ENCODE measurements around the gene FAM161B. TPM values are rescaled to one million over a fixed set of nuclear protein-coding genes. Genes with fewer than 3 reads are reported as not detected.

The FAM161B gene
- total and polyA plus RNA-seq, 2 of the 13 experiments (the other 11 are each of a cell fraction or from before 2014, with no cell fraction given): 1.6 to 2.0 TPM

DNA sequence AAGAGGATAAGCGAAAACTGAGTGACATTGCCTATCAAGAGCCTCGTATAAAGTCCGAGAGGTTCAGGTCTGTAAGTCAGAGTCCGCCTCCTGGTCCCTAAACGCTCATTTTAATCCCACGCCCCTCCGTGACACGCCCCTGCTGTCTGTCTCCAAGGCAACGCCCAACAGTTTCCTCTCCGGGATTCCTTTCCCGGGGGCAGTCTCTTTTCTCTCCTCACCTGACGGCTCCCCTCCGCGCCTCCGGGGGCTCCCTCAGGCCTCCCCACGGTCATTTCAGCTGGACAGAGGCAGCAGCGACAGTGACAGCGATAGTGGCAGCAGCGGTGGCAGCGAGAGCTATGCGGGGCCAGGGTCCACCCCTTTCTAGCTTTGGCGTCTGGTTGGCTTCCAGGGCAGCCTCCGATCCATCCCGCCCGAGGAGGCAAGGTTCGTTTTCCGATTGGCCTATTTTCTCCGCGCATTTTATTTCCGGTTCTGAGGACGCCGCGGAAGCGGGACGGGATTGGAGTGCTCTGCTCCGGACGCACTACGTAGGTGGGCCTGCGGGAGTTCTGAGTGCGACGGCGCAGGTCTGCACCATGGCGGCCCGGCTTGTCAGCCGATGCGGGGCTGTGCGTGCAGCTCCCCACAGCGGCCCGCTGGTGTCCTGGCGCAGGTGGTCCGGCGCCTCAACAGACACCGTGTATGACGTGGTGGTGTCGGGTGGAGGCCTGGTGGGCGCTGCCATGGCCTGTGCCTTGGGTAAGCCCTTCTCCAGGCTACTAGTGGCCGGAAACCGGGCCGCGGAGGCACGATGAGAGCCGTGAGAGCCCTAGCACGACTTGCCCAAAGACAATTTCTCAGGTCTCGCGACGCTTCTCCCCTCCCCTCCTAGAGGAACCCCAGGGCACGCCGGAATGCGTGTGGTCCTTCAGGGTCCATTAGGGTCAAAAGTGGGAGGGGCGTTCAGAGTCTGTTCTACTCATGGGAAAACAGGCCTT, at the start of gene FAM161B, which contains the start of gene COQ6 (continued):
- 0 out of 2 replicates have a peak, but pooled peaks have one; percentile 21 for TF ChIP-seq ZNF615 (CRISPR knock-in tag; IDR thresholded peaks at IDR 0.05; ENCODE audit: borderline replicate concordance)
- no peak for TF ChIP-seq POLR2AphosphoS2 (IDR thresholded peaks at IDR 0.05; ENCODE audit: low read depth, low read length)
- peak; percentile 97 for TF ChIP-seq ZFX (CRISPR knock-in tag; IDR thresholded peaks at IDR 0.05; ENCODE audit: low read depth)
- peak; percentile 83; the same call in 1 of the 2 replicates for TF ChIP-seq ZNF879 (CRISPR knock-in tag; IDR thresholded peaks at IDR 0.05)
- TF ChIP-seq CAMTA2 (CRISPR knock-in tag; IDR thresholded peaks at IDR 0.05; ENCODE audit: borderline replicate concordance): 0 out of 2 replicates have a peak, but pooled peaks have one; percentile 76
- TF ChIP-seq TAF15 (IDR thresholded peaks at IDR 0.05; ENCODE audit: low read depth, low read length, poor library complexity, severe bottlenecking): no peak
- TF ChIP-seq ZNF143 (CRISPR knock-in tag; IDR thresholded peaks at IDR 0.05): no peak
- TF ChIP-seq CREM (IDR thresholded peaks at IDR 0.05): peak; percentile 77
- no peak; the same call in 1 of the 2 replicates for TF ChIP-seq CREM (CRISPR knock-in tag; IDR thresholded peaks at IDR 0.05)
- TF ChIP-seq ZBTB25 (CRISPR knock-in tag; IDR thresholded peaks at IDR 0.05): peak; percentile 77; the same call in 1 of the 2 replicates
- TF ChIP-seq ZNF703 (CRISPR knock-in tag; IDR thresholded peaks at IDR 0.05; ENCODE audit: borderline replicate concordance): no peak
- TF ChIP-seq TBL1XR1 (IDR thresholded peaks at IDR 0.05; ENCODE audit: borderline replicate concordance, low read length, partially characterized antibody): no peak
- peak; percentile 98 for TF ChIP-seq HDAC1 (CRISPR knock-in tag; IDR thresholded peaks at IDR 0.05)
- TF ChIP-seq SP2 (CRISPR knock-in tag; IDR thresholded peaks at IDR 0.05): peak; percentile 90
- TF ChIP-seq XBP1 (CRISPR knock-in tag; IDR thresholded peaks at IDR 0.05): no peak
- TF ChIP-seq PITX1 (CRISPR knock-in tag; IDR thresholded peaks at IDR 0.05): peak; percentile 32; the same call in 1 of the 2 replicates
- TF ChIP-seq IRF9 (CRISPR knock-in tag; IDR thresholded peaks at IDR 0.05; ENCODE audit: borderline replicate concordance): peak; percentile 91; the same call in 1 of the 2 replicates
- peak; percentile 89 for TF ChIP-seq GATAD1 (CRISPR knock-in tag; IDR thresholded peaks at IDR 0.05)
- TF ChIP-seq, protein P1, sequence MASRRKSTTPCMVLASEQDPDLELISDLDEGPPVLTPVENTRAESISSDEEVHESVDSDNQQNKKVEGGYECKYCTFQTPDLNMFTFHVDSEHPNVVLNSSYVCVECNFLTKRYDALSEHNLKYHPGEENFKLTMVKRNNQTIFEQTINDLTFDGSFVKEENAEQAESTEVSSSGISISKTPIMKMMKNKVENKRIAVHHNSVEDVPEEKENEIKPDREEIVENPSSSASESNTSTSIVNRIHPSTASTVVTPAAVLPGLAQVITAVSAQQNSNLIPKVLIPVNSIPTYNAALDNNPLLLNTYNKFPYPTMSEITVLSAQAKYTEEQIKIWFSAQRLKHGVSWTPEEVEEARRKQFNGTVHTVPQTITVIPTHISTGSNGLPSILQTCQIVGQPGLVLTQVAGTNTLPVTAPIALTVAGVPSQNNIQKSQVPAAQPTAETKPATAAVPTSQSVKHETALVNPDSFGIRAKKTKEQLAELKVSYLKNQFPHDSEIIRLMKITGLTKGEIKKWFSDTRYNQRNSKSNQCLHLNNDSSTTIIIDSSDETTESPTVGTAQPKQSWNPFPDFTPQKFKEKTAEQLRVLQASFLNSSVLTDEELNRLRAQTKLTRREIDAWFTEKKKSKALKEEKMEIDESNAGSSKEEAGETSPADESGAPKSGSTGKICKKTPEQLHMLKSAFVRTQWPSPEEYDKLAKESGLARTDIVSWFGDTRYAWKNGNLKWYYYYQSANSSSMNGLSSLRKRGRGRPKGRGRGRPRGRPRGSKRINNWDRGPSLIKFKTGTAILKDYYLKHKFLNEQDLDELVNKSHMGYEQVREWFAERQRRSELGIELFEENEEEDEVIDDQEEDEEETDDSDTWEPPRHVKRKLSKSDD (CRISPR knock-in tag; IDR thresholded peaks at IDR 0.05; ENCODE audit: low read depth): peak; percentile 45
- no peak; the same call in none of the 2 replicates for TF ChIP-seq KLF9 (CRISPR knock-in tag; IDR thresholded peaks at IDR 0.05; ENCODE audit: low read depth)
- 0 out of 2 replicates have a peak, but pooled peaks have one; percentile 77 for TF ChIP-seq ZFYVE20 (CRISPR knock-in tag; IDR thresholded peaks at IDR 0.05; ENCODE audit: borderline replicate concordance, low read depth)
- TF ChIP-seq MED8 (CRISPR knock-in tag; IDR thresholded peaks at IDR 0.05; ENCODE audit: insufficient replicate concordance): peak; percentile 65
- TF ChIP-seq KDM5A (IDR thresholded peaks at IDR 0.05; ENCODE audit: borderline replicate concordance, low read length): 0 out of 2 replicates have a peak, but pooled peaks have one; percentile 39
- no peak for TF ChIP-seq ZNF256 (CRISPR knock-in tag; conservative IDR thresholded peaks at IDR 0.05)
- no peak for TF ChIP-seq TP53 (CRISPR knock-in tag; conservative IDR thresholded peaks at IDR 0.05)

Measured in HepG2 (cell line).